ENCODE results near the gene ARPP21. TPM values are rescaled to one million over a fixed set of nuclear protein-coding genes. Genes with fewer than 3 reads are reported as not detected.

ARPP21 gene
- total and polyA plus RNA-seq, 2 experiments from 2014 or later, result not detected

DNA sequence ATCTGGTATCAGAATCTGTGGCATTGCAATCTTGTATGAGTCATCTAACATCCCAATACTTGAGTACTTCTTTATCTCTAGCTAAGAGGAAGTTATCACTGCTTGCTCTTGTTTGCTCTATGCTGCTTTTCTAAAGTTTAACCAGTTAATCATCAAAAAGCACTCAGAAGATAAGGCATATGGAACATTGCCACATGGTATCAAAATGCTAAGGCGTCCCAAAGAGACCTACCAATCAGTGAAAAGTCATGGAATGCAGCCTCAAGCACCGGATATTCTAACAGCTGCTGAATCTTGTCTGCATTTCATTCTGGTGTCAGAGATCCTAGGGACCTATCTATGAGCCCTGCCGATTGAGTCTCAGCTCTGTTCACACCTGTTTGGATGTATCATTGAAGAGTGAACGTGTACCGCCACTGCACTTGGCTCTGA is 192.8 kb downstream of the ARPP21 start:
- Histone ChIP-seq H2AFZ (no peak overlapping the region), H3K79me2 (ENCODE audit: insufficient read depth) (no peaks in the 10 kb centered on the region), H3K9me3 (ENCODE audit: low read depth) (no peaks in the 10 kb centered on the region), H3F3A (ENCODE audit: insufficient read depth) (no peaks in the 10 kb centered on the region), H3K4me3 (no peak overlapping the region), H3K9ac (no peak overlapping the region), H3K4me1 (ENCODE audit: insufficient read depth) (no peaks in the 10 kb centered on the region), H3K27ac (no peak overlapping the region), H3K9me2 (ENCODE audit: insufficient read depth) (no peaks in the 10 kb centered on the region), H3K27me3 (replicated peaks; ENCODE audit: insufficient read depth) (no peaks in the 10 kb centered on the region), H3K36me3 (ENCODE audit: low read depth) (no peaks in the 10 kb centered on the region), H3K4me2 (ENCODE audit: unreplicated experiment) (no peak overlapping the region), H4K20me1 (ENCODE audit: insufficient read depth) (no peaks in the 10 kb centered on the region)
- in situ Hi-C loops (cut with MboI), result no loop called here
- TF ChIP-seq EZH2phosphoT487 (IDR thresholded peaks at IDR 0.05; ENCODE audit: insufficient read depth, low read depth) (no peak), EZH2 (IDR thresholded peaks at IDR 0.05; ENCODE audit: insufficient read depth, poor library complexity, severe bottlenecking) (no peak)
- WGBS, 2 experiments (ENCODE audit: low coverage in 1 of 2, low lambda C conversion rate in 2 of 2, missing lambda C conversion rate in 2 of 2), result 36 to 39% methylated on average over 5 of the region's 5 CpGs
- no peak for DNase-seq

Small RNA genes lying within 50 kb of the gene (microRNA-seq; reads per million reads assigned to microRNA genes)
- gene MIR128-2 (ENCODE audit: borderline number of aligned reads), result 6.1 reads per million, percentile 6 among the genes with 10 or more reads in this experiment

Small RNA genes lying within 50 kb of the gene (small RNA-seq; reads per million reads assigned to genes)
- not detected for gene MIR128-2 (ENCODE audit: low read depth, low replicate concordance)
